CD4-positive, alpha-beta T cell (primary cell): ENCODE results near the gene CACNA1D. TPM values are rescaled to one million over a fixed set of nuclear protein-coding genes. Genes with fewer than 3 reads are reported as not detected.

Source experiments
- ATAC-seq: fragments of 200-7000 bp; cut with Tn5 transposase; one replicate; pipeline ENCODE4 v1.10.0; 2022; ENCODE audit warnings: mild to moderate bottlenecking; ENCODE audit not compliant: poor library complexity
- CTCF ChIA-PET: fragments of 350-600 bp; sonication (Branson Sonifier 250); formaldehyde crosslinking; loops from one replicate; lab custom pipeline; 2021; ENCODE audit warnings: antibody characterized with exemption, inconsistent platforms; lab: Charles Lee
- POLR2A ChIA-PET: fragments of 350-600 bp; sonication (Branson Sonifier 250); formaldehyde crosslinking; loops from one replicate; lab custom pipeline; 2021; ENCODE audit warnings: antibody characterized with exemption, inconsistent platforms; lab: Charles Lee
- DNase-seq, 14 experiments: peaks; one replicate each; pipeline ENCODE4 v3.0.0-alpha.2; 2013 to 2020; ENCODE audit warnings: mixed read lengths in 2 of 14
- H3K27ac ChIP-seq, 2 donors: one replicate each; pipeline versions ENCODE4 v1.5.1 to v1.7.0; 2013; ENCODE audit warnings: low read length in 2 of 2, low read depth in 1 of 2, mild to moderate bottlenecking in 1 of 2
- H3K27me3 ChIP-seq, 2 experiments: 1 replicate in 1 of 2; 2 replicates in 1 of 2; pipeline versions ENCODE4 v1.6.1 to v1.7.0; 2013; ENCODE audit warnings: low read length in 2 of 2, control low read depth in 1 of 2, mild to moderate bottlenecking in 1 of 2, moderate library complexity in 1 of 2; ENCODE audit not compliant: insufficient read depth in 2 of 2, control insufficient read depth in 1 of 2
- H3K36me3 ChIP-seq: one replicate; pipeline ENCODE4 v1.6.1; 2013; ENCODE audit warnings: low read length, control low read depth; ENCODE audit not compliant: insufficient read depth
- H3K4me1 ChIP-seq: one replicate; pipeline ENCODE4 v1.6.1; 2013; ENCODE audit warnings: low read length, control low read depth; ENCODE audit not compliant: insufficient read depth
- H3K4me3 ChIP-seq: one replicate; pipeline ENCODE4 v1.5.1; 2013; ENCODE audit warnings: mild to moderate bottlenecking, low read length, moderate library complexity
- H3K9me3 ChIP-seq, 2 experiments: 1 replicate in 1 of 2; 2 replicates in 1 of 2; pipeline versions ENCODE4 v1.6.1 to v1.7.0; 2013; ENCODE audit warnings: low read length in 2 of 2, mild to moderate bottlenecking in 2 of 2, control low read depth in 1 of 2, moderate library complexity in 1 of 2; ENCODE audit not compliant: control insufficient read depth in 1 of 2, insufficient read depth in 1 of 2
- H3K27ac Mint-ChIP-seq: one replicate; pipeline ENCODE4 v1.8.0; 2020; ENCODE audit warnings: mixed read lengths
- H3K27me3 Mint-ChIP-seq: one replicate; pipeline ENCODE4 v1.8.0; 2021; ENCODE audit warnings: mixed read lengths
- H3K36me3 Mint-ChIP-seq: one replicate; pipeline ENCODE4 v1.8.0; 2021; ENCODE audit warnings: low read depth, mixed read lengths
- H3K4me1 Mint-ChIP-seq: one replicate; pipeline ENCODE4 v1.8.0; 2021; ENCODE audit warnings: low read depth, mixed read lengths
- H3K4me3 Mint-ChIP-seq: one replicate; pipeline ENCODE4 v1.8.0; 2020; ENCODE audit warnings: mild to moderate bottlenecking, mixed read lengths
- H3K9me3 Mint-ChIP-seq: one replicate; pipeline ENCODE4 v1.8.0; 2020; ENCODE audit warnings: mixed read lengths
- CTCF ChIP-seq: fragments of 200-600 bp; IDR thresholded peaks from one replicate; pipeline ENCODE4 v1.8.0; 2022; ENCODE audit warnings: antibody characterized with exemption, mild to moderate bottlenecking
- intact Hi-C, 2 experiments: fragments of 100-400 bp; cut with DNase I in 1 of 2; cut with micrococcal nuclease in 1 of 2; formaldehyde crosslinking; loops; one replicate each; pipeline versions ENCODE4 v1.15.1 to v1.9.0; 2023 to 2025; cut with DNase I, micrococcal nuclease
- total RNA-seq, 174 experiments: library from RNA in 2 of 174; stranded (reverse) in 2 of 174; gene quantifications; one replicate each; pipeline ENCODE4 v1.2.3 and lab custom pipeline; 2021 to 2026

Gene CACNA1D
- total RNA-seq, 2 experiments from 2014 or later = not detected

- intact Hi-C loops = no loop called here
- Mint-ChIP-seq H3K36me3 (no peaks in the 10 kb centered on the region), H3K27ac (no peak overlapping the region), H3K9me3 (no peaks in the 10 kb centered on the region), H3K27me3 (peaks cover 19% of the 10 kb centered on the region), H3K4me1 (no peaks in the 10 kb centered on the region), H3K4me3 (no peak overlapping the region)
- peaks cover 0 to 4% of the 10 kb centered on the region in 2 experiments for H3K27me3 ChIP-seq
- no peaks in the 10 kb centered on the region for H3K4me1 ChIP-seq
- H3K9me3 ChIP-seq = peaks cover 0 to 3% of the 10 kb centered on the region in 2 experiments
- no peak for ATAC-seq
- DNase-seq = no peak
- no peaks in the 10 kb centered on the region for H3K36me3 ChIP-seq
- ChIA-PET CTCF (no interaction called here), POLR2A (no interaction called here)
- no peak overlapping the region for H3K27ac ChIP-seq
- H3K4me3 ChIP-seq = no peak overlapping the region
- no peak for TF ChIP-seq CTCF
Observed at GRCh38 chr3:53526704-53527055, 32.3 kb downstream of the CACNA1D start.

GRCh38 chr3:53530205-53530604 lies 35.8 kb downstream of the CACNA1D start:
- no peaks in the 10 kb centered on the region for H3K4me1 Mint-ChIP-seq
- no peak for DNase-seq
- Histone ChIP-seq H3K9me3 (peaks cover 0 to 3% of the 10 kb centered on the region in 2 experiments), H3K4me1 (no peaks in the 10 kb centered on the region), H3K36me3 (no peaks in the 10 kb centered on the region), H3K27ac (no peak overlapping the region), H3K27me3 (no peaks in the 10 kb centered on the region), H3K4me3 (no peak overlapping the region)
- ChIA-PET CTCF (no interaction called here), POLR2A (no interaction called here)
- no peaks in the 10 kb centered on the region for H3K9me3 Mint-ChIP-seq
- peaks cover 5% of the 10 kb centered on the region for H3K27me3 Mint-ChIP-seq
- no peak for TF ChIP-seq CTCF
- H3K4me3 Mint-ChIP-seq = no peak overlapping the region
- intact Hi-C loops = no loop called here
- no peaks in the 10 kb centered on the region for H3K36me3 Mint-ChIP-seq
- no peak overlapping the region for H3K27ac Mint-ChIP-seq
- no peak for ATAC-seq

GRCh38 chr3:53531749-53532148 lies 37.3 kb downstream of the CACNA1D start:
- Mint-ChIP-seq H3K4me3 (no peak overlapping the region), H3K36me3 (no peaks in the 10 kb centered on the region), H3K4me1 (no peaks in the 10 kb centered on the region), H3K27ac (no peak overlapping the region), H3K9me3 (no peaks in the 10 kb centered on the region), H3K27me3 (peaks cover 4% of the 10 kb centered on the region)
- DNase-seq (no peak), ATAC-seq (no peak)
- Histone ChIP-seq H3K4me1 (no peaks in the 10 kb centered on the region), H3K27ac (no peak overlapping the region), H3K36me3 (no peaks in the 10 kb centered on the region), H3K27me3 (no peaks in the 10 kb centered on the region), H3K4me3 (no peak overlapping the region), H3K9me3 (no peaks in the 10 kb centered on the region)
- ChIA-PET CTCF (no interaction called here), POLR2A (no interaction called here)
- no peak for TF ChIP-seq CTCF
- intact Hi-C loops = no loop called here
